DND-41 (cell line): ENCODE data around the gene PLEKHA7.

Experiments used
- EZH2 ChIP-seq: IDR thresholded peaks from 3 replicates; pipeline ENCODE4 v1.6.1; 2012; ENCODE audit warnings: borderline replicate concordance, low read depth, mild to moderate bottlenecking, moderate library complexity, low read length, inconsistent platforms; ENCODE audit not compliant: severe bottlenecking
- TF ChIP-seq, protein P1 (sequence below): IDR thresholded peaks from 2 replicates; pipeline ENCODE4 v1.5.1; 2012; ENCODE audit warnings: borderline replicate concordance, low read length, moderate library complexity, mild to moderate bottlenecking; ENCODE audit not compliant: poor library complexity, severe bottlenecking; ENCODE audit errors: extremely low read depth

GRCh38 chr11:16871368-16871767, 142.8 kb downstream of the PLEKHA7 start:
- TF ChIP-seq, protein P1, sequence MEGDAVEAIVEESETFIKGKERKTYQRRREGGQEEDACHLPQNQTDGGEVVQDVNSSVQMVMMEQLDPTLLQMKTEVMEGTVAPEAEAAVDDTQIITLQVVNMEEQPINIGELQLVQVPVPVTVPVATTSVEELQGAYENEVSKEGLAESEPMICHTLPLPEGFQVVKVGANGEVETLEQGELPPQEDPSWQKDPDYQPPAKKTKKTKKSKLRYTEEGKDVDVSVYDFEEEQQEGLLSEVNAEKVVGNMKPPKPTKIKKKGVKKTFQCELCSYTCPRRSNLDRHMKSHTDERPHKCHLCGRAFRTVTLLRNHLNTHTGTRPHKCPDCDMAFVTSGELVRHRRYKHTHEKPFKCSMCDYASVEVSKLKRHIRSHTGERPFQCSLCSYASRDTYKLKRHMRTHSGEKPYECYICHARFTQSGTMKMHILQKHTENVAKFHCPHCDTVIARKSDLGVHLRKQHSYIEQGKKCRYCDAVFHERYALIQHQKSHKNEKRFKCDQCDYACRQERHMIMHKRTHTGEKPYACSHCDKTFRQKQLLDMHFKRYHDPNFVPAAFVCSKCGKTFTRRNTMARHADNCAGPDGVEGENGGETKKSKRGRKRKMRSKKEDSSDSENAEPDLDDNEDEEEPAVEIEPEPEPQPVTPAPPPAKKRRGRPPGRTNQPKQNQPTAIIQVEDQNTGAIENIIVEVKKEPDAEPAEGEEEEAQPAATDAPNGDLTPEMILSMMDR = no peak
- TF ChIP-seq EZH2 = no peak
